Liver (tissue), 9 donors: ENCODE measurements around the gene ADAMTS4. TPM values are rescaled to one million over a fixed set of nuclear protein-coding genes. Genes with fewer than 3 reads are reported as not detected.
A peak's percentile ranks its signal among the peaks of the same experiment; 100 is the strongest.

Experiments
- DNase-seq: peaks from one replicate; pipeline ENCODE4 v3.0.0-alpha.2; 2017; ENCODE audit warnings: low spot score
- H3K27ac ChIP-seq, 2 donors: one replicate each; pipeline ENCODE4 v1.7.0; 2013; ENCODE audit warnings: inconsistent platforms in 2 of 2, low read length in 2 of 2, control low read depth in 1 of 2, low read depth in 1 of 2, mild to moderate bottlenecking in 1 of 2
- H3K27me3 ChIP-seq, 4 donors: one replicate each; pipeline versions ENCODE4 v1.6.1 to v1.7.0; 2013; ENCODE audit warnings: low read length in 3 of 4, inconsistent platforms in 1 of 4, mild to moderate bottlenecking in 1 of 4, moderate library complexity in 1 of 4; ENCODE audit not compliant: control insufficient read depth in 4 of 4, insufficient read depth in 4 of 4
- H3K36me3 ChIP-seq, 4 donors: one replicate each; pipeline versions ENCODE4 v1.6.1 to v1.7.0; 2013; ENCODE audit warnings: low read length in 3 of 4, mild to moderate bottlenecking in 3 of 4, low read depth in 1 of 4, moderate library complexity in 1 of 4; ENCODE audit not compliant: control insufficient read depth in 4 of 4, insufficient read depth in 3 of 4
- H3K4me1 ChIP-seq, 4 donors: one replicate each; pipeline versions ENCODE4 v1.6.1 to v1.7.0; 2013; ENCODE audit warnings: low read length in 3 of 4, mild to moderate bottlenecking in 3 of 4, moderate library complexity in 1 of 4; ENCODE audit not compliant: control insufficient read depth in 4 of 4, insufficient read depth in 4 of 4
- H3K4me3 ChIP-seq, 3 donors: one replicate each; pipeline versions ENCODE4 v1.6.1 to v1.7.0; 2013; ENCODE audit warnings: low read length in 3 of 3, control low read depth in 1 of 3, low read depth in 1 of 3, mild to moderate bottlenecking in 1 of 3
- H3K9ac ChIP-seq, 2 donors: one replicate each; pipeline ENCODE4 v1.7.0; 2013; ENCODE audit warnings: low read length in 2 of 2, mild to moderate bottlenecking in 2 of 2, moderate library complexity in 2 of 2, control low read depth in 1 of 2, low read depth in 1 of 2
- H3K9me3 ChIP-seq, 4 donors: one replicate each; pipeline versions ENCODE4 v1.6.1 to v1.7.0; 2013; ENCODE audit warnings: low read length in 3 of 4; ENCODE audit not compliant: control insufficient read depth in 4 of 4
- EGR1 ChIP-seq, 2 donors: IDR thresholded peaks; 2 replicates each; pipeline ENCODE4 v1.6.1; 2016 to 2018; ENCODE audit warnings: antibody characterized with exemption in 2 of 2, low read depth in 2 of 2
- FOXA1 ChIP-seq: IDR thresholded peaks from 2 replicates; pipeline ENCODE4 v1.6.1; 2016; ENCODE audit warnings: antibody characterized with exemption
- FOXA2 ChIP-seq: IDR thresholded peaks from 2 replicates; pipeline ENCODE4 v1.6.1; 2016; ENCODE audit warnings: antibody characterized with exemption
- GABPA ChIP-seq, 2 donors: IDR thresholded peaks in 1 of 2; conservative IDR thresholded peaks in 1 of 2; 2 replicates each; pipeline ENCODE4 v1.6.1; 2016; ENCODE audit warnings: antibody characterized with exemption in 2 of 2, mild to moderate bottlenecking in 1 of 2, moderate library complexity in 1 of 2
- HNF4A ChIP-seq, 2 donors: conservative IDR thresholded peaks; 2 replicates each; pipeline ENCODE4 v1.6.1; 2016; ENCODE audit warnings: antibody characterized with exemption in 2 of 2, mild to moderate bottlenecking in 2 of 2
- HNF4G ChIP-seq: IDR thresholded peaks from 2 replicates; pipeline ENCODE4 v1.6.1; 2016; ENCODE audit warnings: antibody characterized with exemption
- JUND ChIP-seq, 2 donors: IDR thresholded peaks; 2 replicates each; pipeline ENCODE4 v1.6.1; 2016; ENCODE audit warnings: antibody characterized with exemption in 2 of 2
- NR2F2 ChIP-seq: IDR thresholded peaks from 2 replicates; pipeline ENCODE4 v1.6.1; 2016; ENCODE audit warnings: antibody characterized with exemption
- RAD21 ChIP-seq, 2 donors: IDR thresholded peaks; 2 replicates each; pipeline ENCODE4 v1.6.1; 2016; ENCODE audit warnings: antibody characterized with exemption in 2 of 2, mild to moderate bottlenecking in 2 of 2
- RXRA ChIP-seq, 2 donors: IDR thresholded peaks; 2 replicates each; pipeline ENCODE4 v1.6.1; 2017 to 2018; ENCODE audit warnings: antibody characterized with exemption in 2 of 2, mild to moderate bottlenecking in 1 of 2
- SP1 ChIP-seq: IDR thresholded peaks from 2 replicates; pipeline ENCODE4 v1.6.1; 2018; ENCODE audit warnings: antibody characterized with exemption, mild to moderate bottlenecking
- TAF1 ChIP-seq: conservative IDR thresholded peaks from 2 replicates; pipeline ENCODE4 v1.6.1; 2016; ENCODE audit warnings: antibody characterized with exemption, mild to moderate bottlenecking
- YY1 ChIP-seq: IDR thresholded peaks from 2 replicates; pipeline ENCODE4 v1.6.1; 2016; ENCODE audit warnings: antibody characterized with exemption, mild to moderate bottlenecking
- WGBS: extraction: QIAGEN DNeasy Blood & Tissue Kit; methylation state at CpG from one replicate; pipeline ENCODE4 v1.1.7; 2013; 5-methylcytosine and 5-hydroxymethylcytosine counted together
- polyA plus RNA-seq, 2 donors: library from polyadenylated mRNA; stranded (reverse) in 1 of 2; unstranded in 1 of 2; fragments of 200-250 nt in 1 of 2; fragments of >200 nt in 1 of 2; fragmentation: Nextera tagmentation in 1 of 2; extraction: Ambion mirVana in 1 of 2; gene quantifications; one replicate each; pipeline versions ENCODE4 v1.2.1 to v1.2.3, GENCODE V29; 2013 to 2015
- total RNA-seq, 2 donors: library from RNA; depleted of rRNA; stranded (reverse); fragments of >200 nt; gene quantifications; one replicate each; pipeline ENCODE4 v1.2.3, GENCODE V29; 2014
- TF ChIP-seq, protein P1 (sequence below): IDR thresholded peaks from 2 replicates; pipeline ENCODE4 v1.6.1; 2016; ENCODE audit warnings: antibody characterized with exemption
- TF ChIP-seq, protein P2 (sequence below): IDR thresholded peaks from 2 replicates; pipeline ENCODE4 v1.6.1; 2016; ENCODE audit warnings: antibody characterized with exemption, mild to moderate bottlenecking
- TF ChIP-seq, protein P3 (sequence below): IDR thresholded peaks from 2 replicates; pipeline ENCODE4 v1.6.1; 2016; ENCODE audit warnings: antibody characterized with exemption
- TF ChIP-seq, protein P4 (sequence below): fragments of 150-350 bp; IDR thresholded peaks from 2 replicates; pipeline ENCODE4 v1.5.1; 2017; ENCODE audit warnings: improper control_type of control experiment, low read depth, low read length; ENCODE audit not compliant: missing input control
- TF ChIP-seq, protein P5 (sequence below): IDR thresholded peaks from 2 replicates; pipeline ENCODE4 v1.6.1; 2016; ENCODE audit warnings: antibody characterized with exemption
- donor health status: healthy.
- donor health status: healthy.
- donor health status: healthy.
- donor health status: healthy.
- donor health status: healthy.

Gene ADAMTS4
- total and polyA plus RNA-seq, 4 donors, result 0.21 to 2.2 (median 0.38) TPM

DNA sequence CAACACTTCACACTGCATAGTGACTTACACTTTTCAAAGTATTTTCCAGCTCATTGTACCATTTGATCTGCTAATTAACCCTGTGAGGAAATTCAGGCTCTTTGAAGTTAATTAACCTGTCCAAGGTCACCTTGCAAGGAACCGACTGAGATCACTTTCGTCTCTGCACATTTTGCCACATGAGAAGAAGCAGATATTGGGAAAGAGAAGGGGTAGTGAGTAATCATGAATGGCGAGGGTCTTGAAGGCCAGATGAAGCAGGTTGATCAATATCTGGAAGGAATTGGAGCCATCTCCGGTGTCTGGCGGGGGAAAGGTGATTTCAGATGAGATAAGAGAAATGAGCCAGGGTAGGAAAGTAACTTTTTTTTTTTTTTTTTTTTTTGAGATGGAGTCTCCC lies 21.1 kb upstream of the ADAMTS4 start:
- 38% methylated on average over 5 of the region's 5 CpGs for WGBS
- peak overlapping the region; percentile 86 to 100 for H3K27ac ChIP-seq
- no peak for DNase-seq

More for the DNA sequence above, 21.1 kb upstream of the ADAMTS4 start:
- H3K27me3 ChIP-seq, result no peaks in the 10 kb centered on the region
- H3K9me3 ChIP-seq, result no peaks in the 10 kb centered on the region
- no peak overlapping the region for H3K4me3 ChIP-seq
- peaks cover 9 to 45% (median 25%) of the 10 kb centered on the region in 4 donors for H3K4me1 ChIP-seq
- peaks cover 0 to 6% (median 0%) of the 10 kb centered on the region in 4 donors for H3K36me3 ChIP-seq
- TF ChIP-seq, protein P1, sequence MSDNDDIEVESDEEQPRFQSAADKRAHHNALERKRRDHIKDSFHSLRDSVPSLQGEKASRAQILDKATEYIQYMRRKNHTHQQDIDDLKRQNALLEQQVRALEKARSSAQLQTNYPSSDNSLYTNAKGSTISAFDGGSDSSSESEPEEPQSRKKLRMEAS, result no peak
- TF ChIP-seq YY1 (no peak), TAF1 (no peak), FOXA2 (no peak), RXRA (IDR thresholded peaks at IDR 0.05) (no peak), RAD21 (IDR thresholded peaks at IDR 0.05) (no peak), SP1 (no peak), HNF4G (no peak), EGR1 (IDR thresholded peaks at IDR 0.05; ENCODE audit: low read depth in 2 of 2) (no peak), FOXA1 (no peak), HNF4A (conservative IDR thresholded peaks at IDR 0.05) (no peak), GABPA (IDR thresholded peaks at IDR 0.05 in 1 of 2, conservative IDR thresholded peaks at IDR 0.05 in 1 of 2) (no peak), NR2F2 (no peak), JUND (IDR thresholded peaks at IDR 0.05) (no peak)
- TF ChIP-seq, protein P2, sequence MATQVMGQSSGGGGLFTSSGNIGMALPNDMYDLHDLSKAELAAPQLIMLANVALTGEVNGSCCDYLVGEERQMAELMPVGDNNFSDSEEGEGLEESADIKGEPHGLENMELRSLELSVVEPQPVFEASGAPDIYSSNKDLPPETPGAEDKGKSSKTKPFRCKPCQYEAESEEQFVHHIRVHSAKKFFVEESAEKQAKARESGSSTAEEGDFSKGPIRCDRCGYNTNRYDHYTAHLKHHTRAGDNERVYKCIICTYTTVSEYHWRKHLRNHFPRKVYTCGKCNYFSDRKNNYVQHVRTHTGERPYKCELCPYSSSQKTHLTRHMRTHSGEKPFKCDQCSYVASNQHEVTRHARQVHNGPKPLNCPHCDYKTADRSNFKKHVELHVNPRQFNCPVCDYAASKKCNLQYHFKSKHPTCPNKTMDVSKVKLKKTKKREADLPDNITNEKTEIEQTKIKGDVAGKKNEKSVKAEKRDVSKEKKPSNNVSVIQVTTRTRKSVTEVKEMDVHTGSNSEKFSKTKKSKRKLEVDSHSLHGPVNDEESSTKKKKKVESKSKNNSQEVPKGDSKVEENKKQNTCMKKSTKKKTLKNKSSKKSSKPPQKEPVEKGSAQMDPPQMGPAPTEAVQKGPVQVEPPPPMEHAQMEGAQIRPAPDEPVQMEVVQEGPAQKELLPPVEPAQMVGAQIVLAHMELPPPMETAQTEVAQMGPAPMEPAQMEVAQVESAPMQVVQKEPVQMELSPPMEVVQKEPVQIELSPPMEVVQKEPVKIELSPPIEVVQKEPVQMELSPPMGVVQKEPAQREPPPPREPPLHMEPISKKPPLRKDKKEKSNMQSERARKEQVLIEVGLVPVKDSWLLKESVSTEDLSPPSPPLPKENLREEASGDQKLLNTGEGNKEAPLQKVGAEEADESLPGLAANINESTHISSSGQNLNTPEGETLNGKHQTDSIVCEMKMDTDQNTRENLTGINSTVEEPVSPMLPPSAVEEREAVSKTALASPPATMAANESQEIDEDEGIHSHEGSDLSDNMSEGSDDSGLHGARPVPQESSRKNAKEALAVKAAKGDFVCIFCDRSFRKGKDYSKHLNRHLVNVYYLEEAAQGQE, result no peak
- TF ChIP-seq, protein P3, sequence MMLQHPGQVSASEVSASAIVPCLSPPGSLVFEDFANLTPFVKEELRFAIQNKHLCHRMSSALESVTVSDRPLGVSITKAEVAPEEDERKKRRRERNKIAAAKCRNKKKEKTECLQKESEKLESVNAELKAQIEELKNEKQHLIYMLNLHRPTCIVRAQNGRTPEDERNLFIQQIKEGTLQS, result no peak
- TF ChIP-seq, protein P4, sequence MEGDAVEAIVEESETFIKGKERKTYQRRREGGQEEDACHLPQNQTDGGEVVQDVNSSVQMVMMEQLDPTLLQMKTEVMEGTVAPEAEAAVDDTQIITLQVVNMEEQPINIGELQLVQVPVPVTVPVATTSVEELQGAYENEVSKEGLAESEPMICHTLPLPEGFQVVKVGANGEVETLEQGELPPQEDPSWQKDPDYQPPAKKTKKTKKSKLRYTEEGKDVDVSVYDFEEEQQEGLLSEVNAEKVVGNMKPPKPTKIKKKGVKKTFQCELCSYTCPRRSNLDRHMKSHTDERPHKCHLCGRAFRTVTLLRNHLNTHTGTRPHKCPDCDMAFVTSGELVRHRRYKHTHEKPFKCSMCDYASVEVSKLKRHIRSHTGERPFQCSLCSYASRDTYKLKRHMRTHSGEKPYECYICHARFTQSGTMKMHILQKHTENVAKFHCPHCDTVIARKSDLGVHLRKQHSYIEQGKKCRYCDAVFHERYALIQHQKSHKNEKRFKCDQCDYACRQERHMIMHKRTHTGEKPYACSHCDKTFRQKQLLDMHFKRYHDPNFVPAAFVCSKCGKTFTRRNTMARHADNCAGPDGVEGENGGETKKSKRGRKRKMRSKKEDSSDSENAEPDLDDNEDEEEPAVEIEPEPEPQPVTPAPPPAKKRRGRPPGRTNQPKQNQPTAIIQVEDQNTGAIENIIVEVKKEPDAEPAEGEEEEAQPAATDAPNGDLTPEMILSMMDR, result no peak
- TF ChIP-seq, protein P5, sequence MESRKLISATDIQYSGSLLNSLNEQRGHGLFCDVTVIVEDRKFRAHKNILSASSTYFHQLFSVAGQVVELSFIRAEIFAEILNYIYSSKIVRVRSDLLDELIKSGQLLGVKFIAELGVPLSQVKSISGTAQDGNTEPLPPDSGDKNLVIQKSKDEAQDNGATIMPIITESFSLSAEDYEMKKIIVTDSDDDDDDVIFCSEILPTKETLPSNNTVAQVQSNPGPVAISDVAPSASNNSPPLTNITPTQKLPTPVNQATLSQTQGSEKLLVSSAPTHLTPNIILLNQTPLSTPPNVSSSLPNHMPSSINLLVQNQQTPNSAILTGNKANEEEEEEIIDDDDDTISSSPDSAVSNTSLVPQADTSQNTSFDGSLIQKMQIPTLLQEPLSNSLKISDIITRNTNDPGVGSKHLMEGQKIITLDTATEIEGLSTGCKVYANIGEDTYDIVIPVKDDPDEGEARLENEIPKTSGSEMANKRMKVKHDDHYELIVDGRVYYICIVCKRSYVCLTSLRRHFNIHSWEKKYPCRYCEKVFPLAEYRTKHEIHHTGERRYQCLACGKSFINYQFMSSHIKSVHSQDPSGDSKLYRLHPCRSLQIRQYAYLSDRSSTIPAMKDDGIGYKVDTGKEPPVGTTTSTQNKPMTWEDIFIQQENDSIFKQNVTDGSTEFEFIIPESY, result no peak
- H3K9ac ChIP-seq, result no peak overlapping the region
